8988T (cell line): ENCODE results near the gene SLC13A4.
"Not testable (repeated sequence)": the region's sequence is repeated elsewhere in the genome, so short reads cannot be mapped to it uniquely, and the experiment has no call there.

Experiments used
- DNase-seq: peaks from one replicate; pipeline ENCODE4 v3.0.0; 2011

Gene SLC13A4

GRCh38 chr7:135690566-135690965 lies 37.4 kb downstream of the SLC13A4 start:
- no peak for DNase-seq

GRCh38 chr7:135687466-135687865 lies 40.5 kb downstream of the SLC13A4 start:
- DNase-seq = no peak

GRCh38 chr7:135685306-135686084 lies 42.5 kb downstream of the SLC13A4 start:
- no peak for DNase-seq

GRCh38 chr7:135684699-135685098 lies 43.3 kb downstream of the SLC13A4 start:
- no peak for DNase-seq

GRCh38 chr7:135684136-135684535 lies 43.9 kb downstream of the SLC13A4 start:
- DNase-seq = no peak

- DNase-seq = no peak
Measured at GRCh38 chr7:135683609-135684008, 44.4 kb downstream of the SLC13A4 start.

GRCh38 chr7:135682191-135682590 lies 45.8 kb downstream of the SLC13A4 start:
- DNase-seq = no peak

GRCh38 chr7:135681762-135682161 lies 46.2 kb downstream of the SLC13A4 start:
- no peak for DNase-seq

GRCh38 chr7:135678612-135679575 lies 49.1 kb downstream of the SLC13A4 start:
- DNase-seq = no peak

GRCh38 chr7:135673360-135673706 lies 54.7 kb downstream of the SLC13A4 start:
- no peak for DNase-seq

- no peak for DNase-seq
Measured at GRCh38 chr7:135672560-135673359, 55.2 kb downstream of the SLC13A4 start.

- DNase-seq = no peak
Measured at GRCh38 chr7:135670179-135670578, 57.8 kb downstream of the SLC13A4 start.

GRCh38 chr7:135669774-135670173 lies 58.2 kb downstream of the SLC13A4 start:
- DNase-seq = no peak

GRCh38 chr7:135668852-135669395 lies 59.1 kb downstream of the SLC13A4 start:
- not testable (repeated sequence) for DNase-seq

GRCh38 chr7:135667626-135668025 lies 60.4 kb downstream of the SLC13A4 start:
- not testable (repeated sequence) for DNase-seq

GRCh38 chr7:135666846-135667245 lies 61.1 kb downstream of the SLC13A4 start:
- DNase-seq = no peak

- no peak for DNase-seq
Measured at GRCh38 chr7:135666156-135666555, 61.8 kb downstream of the SLC13A4 start.

GRCh38 chr7:135665042-135665441 lies 62.9 kb downstream of the SLC13A4 start:
- DNase-seq = no peak

GRCh38 chr7:135664046-135664589 lies 63.9 kb downstream of the SLC13A4 start:
- DNase-seq = no peak

- DNase-seq = peak; percentile 61
Measured at GRCh38 chr7:135662373-135663114, 65.4 kb downstream of the SLC13A4 start, which contains the start of gene STMP1. TSS of gene STMP1 (plus strand) at chr7:135662514.

- no peak for DNase-seq
Measured at GRCh38 chr7:135662123-135662372, 65.9 kb downstream of the SLC13A4 start.
